ENCODE results near the gene SCAANT1. TPM values are rescaled to one million over a fixed set of nuclear protein-coding genes. Genes with fewer than 3 reads are reported as not detected.

Gene SCAANT1
- total RNA-seq, 1 experiment from 2014 or later = not detected

- Histone ChIP-seq H3K4ac (ENCODE audit: low read depth, low read length) (no peak overlapping the region), H3K4me1 (ENCODE audit: insufficient read depth, low read length) (peaks cover 4% of the 10 kb centered on the region), H3K56ac (ENCODE audit: insufficient read length, low read depth, low read length) (no peak overlapping the region), H4K91ac (ENCODE audit: insufficient read length, low read depth, low read length) (no peak overlapping the region), H4K5ac (ENCODE audit: insufficient read length, low read depth, low read length) (no peak overlapping the region), H3T11ph (ENCODE audit: low read length) (no peak overlapping the region), H3K27ac (ENCODE audit: insufficient read length, low read depth, low read length) (no peak overlapping the region), H2AFZ (ENCODE audit: low read length) (no peak overlapping the region), H4K20me1 (ENCODE audit: control insufficient read depth, insufficient read depth, insufficient read length) (no peaks in the 10 kb centered on the region), H3K4me2 (ENCODE audit: insufficient read depth, insufficient read length, low read length) (no peak overlapping the region), H3K27me3 (ENCODE audit: insufficient read depth, low read length) (no peaks in the 10 kb centered on the region), H2BK120ac (ENCODE audit: low read depth, low read length, poor library complexity, severe bottlenecking) (no peak overlapping the region), H3K14ac (ENCODE audit: insufficient read depth, low read length) (no peak overlapping the region), H2BK12ac (ENCODE audit: insufficient read length, low read depth, low read length) (no peak overlapping the region), H3K23ac (ENCODE audit: insufficient read length, low read depth, low read length) (no peak overlapping the region), H4K8ac (replicated peaks; ENCODE audit: insufficient read length, low read depth, low read length) (no peak overlapping the region), H2BK5ac (ENCODE audit: insufficient read length, low read length) (no peak overlapping the region), H3K79me1 (ENCODE audit: insufficient read depth, low read depth, low read length, poor library complexity, severe bottlenecking) (peaks cover 2% of the 10 kb centered on the region), H3K79me2 (ENCODE audit: insufficient read depth, low read length) (no peaks in the 10 kb centered on the region; the same call in 1 of the 2 replicates), H2AK5ac (ENCODE audit: insufficient read length, low read length) (no peak overlapping the region), H2BK15ac (ENCODE audit: low read depth, low read length) (no peak overlapping the region), H3K18ac (ENCODE audit: insufficient read length, low read depth, low read length) (no peak overlapping the region), H3K9me3 (ENCODE audit: control insufficient read depth, low read depth, low read length) (no peaks in the 10 kb centered on the region), H3K23me2 (ENCODE audit: insufficient read length, low read depth, low read length, poor library complexity, severe bottlenecking) (no peaks in the 10 kb centered on the region), H2BK20ac (ENCODE audit: low read depth, low read length, poor library complexity, severe bottlenecking) (no peak overlapping the region), H3K9ac (ENCODE audit: extremely low read depth, insufficient read length, low read length) (no peak overlapping the region)
- H3K9me3 Mint-ChIP-seq = no peaks in the 10 kb centered on the region
- peaks cover 0 to 7% (median 5%) of the 10 kb centered on the region in 3 experiments; a peak in 3 of 7 replicates for H3K36me3 Mint-ChIP-seq (ENCODE audit: insufficient read depth in 1 of 3, low read depth in 3 of 3)
- H3K4me3 Mint-ChIP-seq = no peak overlapping the region
- H3K27me3 Mint-ChIP-seq (ENCODE audit: low read depth) = no peaks in the 10 kb centered on the region
- no peak for TF ChIP-seq CTCF (conservative IDR thresholded peaks at IDR 0.05)
- peak overlapping the region in 1 of 3 experiments; percentile 55; a peak in 2 of 7 replicates for H3K27ac Mint-ChIP-seq
- H3K4me1 Mint-ChIP-seq = peaks cover 28 to 49% of the 10 kb centered on the region in 2 experiments
- no CpG with 5 or more reads among the region's 1 CpG for WGBS (ENCODE audit: extremely low coverage, insufficient read length, low lambda C conversion rate)
- no peak for DNase-seq
These were observed 39.5 kb upstream of the SCAANT1 start for GRCh38 chr3:63951492-63952247.

Data from H9 (cell line).